Measurements from ENCODE around the gene ASNSD1. TPM values are rescaled to one million over a fixed set of nuclear protein-coding genes. Genes with fewer than 3 reads are reported as not detected.

ASNSD1 gene
- total and polyA plus RNA-seq, 2 of the 13 experiments (the other 11 are each of a cell fraction or from before 2014, with no cell fraction given), result 35.1 to 96.6 TPM

- TF ChIP-seq ARID3A (IDR thresholded peaks at IDR 0.05; ENCODE audit: low read depth, low read length), result no peak
- peak; percentile 79; the same call in 1 of the 2 replicates for TF ChIP-seq NR1H2 (CRISPR knock-in tag; IDR thresholded peaks at IDR 0.05; ENCODE audit: borderline replicate concordance, low read depth)
- peak; percentile 95 for TF ChIP-seq TFDP2 (CRISPR knock-in tag; IDR thresholded peaks at IDR 0.05)
- peak; percentile 98 for TF ChIP-seq TOPORS (CRISPR knock-in tag; IDR thresholded peaks at IDR 0.05)
- TF ChIP-seq ZNF678 (CRISPR knock-in tag; IDR thresholded peaks at IDR 0.05), result peak; percentile 78; the same call in 1 of the 2 replicates
- peak; percentile 81; the same call in 1 of the 2 replicates for TF ChIP-seq ZNF501 (CRISPR knock-in tag; IDR thresholded peaks at IDR 0.05)
- TF ChIP-seq ZSCAN20 (CRISPR knock-in tag; IDR thresholded peaks at IDR 0.05; ENCODE audit: borderline replicate concordance), result peak; percentile 99
- TF ChIP-seq SP4 (CRISPR knock-in tag; IDR thresholded peaks at IDR 0.05), result peak; percentile 90
- peak; percentile 77 for TF ChIP-seq HIC2 (CRISPR knock-in tag; IDR thresholded peaks at IDR 0.05; ENCODE audit: low read depth)
- TF ChIP-seq PHF5A (CRISPR knock-in tag; IDR thresholded peaks at IDR 0.05; ENCODE audit: low read depth, unreplicated experiment), result peak; percentile 30
- 0 out of 2 replicates have a peak, but pooled peaks have one; percentile 56 for TF ChIP-seq ZSCAN22 (CRISPR knock-in tag; IDR thresholded peaks at IDR 0.05)
- no peak for TF ChIP-seq ZNF576 (CRISPR knock-in tag; IDR thresholded peaks at IDR 0.05)
- TF ChIP-seq RFXAP (CRISPR knock-in tag; IDR thresholded peaks at IDR 0.05; ENCODE audit: borderline replicate concordance), result peak; percentile 72
- peak; percentile 99 for TF ChIP-seq ZNF414 (CRISPR knock-in tag; IDR thresholded peaks at IDR 0.05)
- TF ChIP-seq ZNF362 (CRISPR knock-in tag; IDR thresholded peaks at IDR 0.05; ENCODE audit: borderline replicate concordance), result peak; percentile 59; the same call in 1 of the 2 replicates
- no peak; the same call in 1 of the 2 replicates for TF ChIP-seq HOMEZ (CRISPR knock-in tag; IDR thresholded peaks at IDR 0.05; ENCODE audit: low read depth)
These were observed 13.3 kb downstream of the ASNSD1 start, which contains the start of gene ANKAR (continued) for GRCh38 chr2:189674374-189675112.

Data from HepG2 (cell line).